ENCODE measurements around the gene NBAS.

DNA sequence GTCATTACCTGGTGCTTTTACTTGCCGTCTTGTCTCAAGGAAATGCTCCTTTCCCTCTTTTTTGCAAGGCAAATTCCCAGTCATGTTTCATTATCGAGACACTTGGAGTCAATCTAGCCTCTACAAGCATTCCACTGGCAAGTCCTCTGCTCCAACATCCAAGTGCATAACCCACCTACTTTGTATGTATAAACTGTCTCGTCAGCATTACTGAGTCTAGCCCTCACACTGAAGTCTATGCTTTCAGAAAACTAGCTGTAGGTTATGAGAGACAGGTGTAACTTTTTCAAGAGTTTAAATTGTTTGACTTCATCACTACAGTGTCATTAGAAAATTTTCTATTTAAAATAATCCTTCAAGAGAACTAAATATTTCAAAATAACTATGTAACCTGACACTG, 319.2 kb downstream of the NBAS start:
- TF ChIP-seq EZH2 (IDR thresholded peaks at IDR 0.05; ENCODE audit: borderline replicate concordance, low read depth, low read length, severe bottlenecking) = no peak
- TF ChIP-seq POLR2AphosphoS5 (IDR thresholded peaks at IDR 0.05; ENCODE audit: insufficient read depth, low read depth, low read length) = no peak
- TF ChIP-seq JUN (IDR thresholded peaks at IDR 0.05; ENCODE audit: borderline replicate concordance, insufficient read depth, insufficient read length, low read depth) = no peak
- TF ChIP-seq CTCF (IDR thresholded peaks at IDR 0.05; ENCODE audit: extremely low read depth in 1 of 2, insufficient read depth in 1 of 2, low read depth in 1 of 2, low read length in 2 of 2) = no peak
- no peak for TF ChIP-seq POLR2A (IDR thresholded peaks at IDR 0.05; ENCODE audit: low read depth, low read length)

All from endothelial cell of umbilical vein (primary cell).